Measurements from ENCODE around the gene TMEM161B. TPM values are rescaled to one million over a fixed set of nuclear protein-coding genes. Genes with fewer than 3 reads are reported as not detected.
A peak's percentile ranks its signal among the peaks of the same experiment; 100 is the strongest.

Gene TMEM161B
- total RNA-seq, 1 donor = 17.8 TPM

- no peak for DNase-seq (ENCODE audit: low read depth)
- no peak for TF ChIP-seq CTCF (IDR thresholded peaks at IDR 0.05; ENCODE audit: insufficient read depth, low read length)
- H3K4me3 ChIP-seq (ENCODE audit: low read depth, low read length) = no peak overlapping the region
Observed at GRCh38 chr5:88238732-88239131, 29.9 kb downstream of the TMEM161B start.

GRCh38 chr5:88236866-88237642 lies 31.6 kb downstream of the TMEM161B start:
- no peak for TF ChIP-seq CTCF (IDR thresholded peaks at IDR 0.05; ENCODE audit: insufficient read depth, low read length)
- peak; percentile 16 for DNase-seq (ENCODE audit: low read depth)
- H3K4me3 ChIP-seq (ENCODE audit: low read depth, low read length) = no peak overlapping the region

- H3K4me3 ChIP-seq (ENCODE audit: low read depth, low read length) = no peak overlapping the region
- no peak for TF ChIP-seq CTCF (IDR thresholded peaks at IDR 0.05; ENCODE audit: insufficient read depth, low read length)
- DNase-seq (ENCODE audit: low read depth) = no peak
Observed at GRCh38 chr5:88235828-88236227, 32.8 kb downstream of the TMEM161B start.

- no peak for DNase-seq (ENCODE audit: low read depth)
- TF ChIP-seq CTCF (IDR thresholded peaks at IDR 0.05; ENCODE audit: insufficient read depth, low read length) = no peak
- no peak overlapping the region for H3K4me3 ChIP-seq (ENCODE audit: low read depth, low read length)
Observed at GRCh38 chr5:88235346-88235745, 33.3 kb downstream of the TMEM161B start.

- no peak overlapping the region for H3K4me3 ChIP-seq (ENCODE audit: low read depth, low read length)
- TF ChIP-seq CTCF (IDR thresholded peaks at IDR 0.05; ENCODE audit: insufficient read depth, low read length) = no peak
- DNase-seq (ENCODE audit: low read depth) = no peak
Observed at GRCh38 chr5:88230546-88231066, 38.0 kb downstream of the TMEM161B start.

- TF ChIP-seq CTCF (IDR thresholded peaks at IDR 0.05; ENCODE audit: insufficient read depth, low read length) = no peak
- DNase-seq (ENCODE audit: low read depth) = no peak
Observed at GRCh38 chr5:88226881-88227450, 41.7 kb downstream of the TMEM161B start.

More at GRCh38 chr5:88226881-88227450, 41.7 kb downstream of the TMEM161B start:
- no peak overlapping the region for H3K4me3 ChIP-seq (ENCODE audit: low read depth, low read length)
